ENCODE data around the gene IL1RN. TPM values are rescaled to one million over a fixed set of nuclear protein-coding genes. Genes with fewer than 3 reads are reported as not detected.

IL1RN gene
- total RNA-seq, 4 donors from 2014 or later = 0.46 to 32.9 (median 2.7) TPM

DNA sequence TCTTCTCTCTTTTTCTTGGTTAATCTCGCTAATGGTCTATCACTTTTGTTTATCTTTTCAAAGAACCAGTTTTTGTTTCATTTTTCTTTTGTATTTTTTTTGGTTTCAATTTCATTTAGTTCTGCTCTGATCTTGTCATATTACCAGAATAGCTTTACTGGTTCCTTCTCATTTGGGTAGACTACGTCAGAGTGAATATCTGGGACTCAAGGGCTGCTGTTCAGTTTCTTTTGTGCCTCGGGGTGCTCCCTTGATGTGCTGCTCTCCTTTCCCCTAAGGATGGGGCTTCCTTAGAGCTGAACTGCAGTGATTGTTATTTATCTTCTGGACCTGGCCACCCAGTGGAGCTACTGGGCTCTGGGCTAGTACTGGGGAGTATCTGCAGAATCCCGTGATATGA, 29.4 kb upstream of the IL1RN start:
- H3K27ac ChIP-seq = no peak overlapping the region
- ATAC-seq = no peak
- 60 to 92% methylated on average over 1 to 2 of the region's 4 CpGs for WGBS, 2 donors (ENCODE audit: low coverage in 1 of 2)
- H3K4me1 ChIP-seq = no peaks in the 10 kb centered on the region
- H3K9me3 ChIP-seq = peaks cover 0 to 15% (median 0%) of the 10 kb centered on the region in 3 donors
- peaks cover 1% of the 10 kb centered on the region for H3K27me3 ChIP-seq
- H3K36me3 ChIP-seq = no peaks in the 10 kb centered on the region
- H3K4me3 ChIP-seq = no peak overlapping the region
- TF ChIP-seq, protein P1, sequence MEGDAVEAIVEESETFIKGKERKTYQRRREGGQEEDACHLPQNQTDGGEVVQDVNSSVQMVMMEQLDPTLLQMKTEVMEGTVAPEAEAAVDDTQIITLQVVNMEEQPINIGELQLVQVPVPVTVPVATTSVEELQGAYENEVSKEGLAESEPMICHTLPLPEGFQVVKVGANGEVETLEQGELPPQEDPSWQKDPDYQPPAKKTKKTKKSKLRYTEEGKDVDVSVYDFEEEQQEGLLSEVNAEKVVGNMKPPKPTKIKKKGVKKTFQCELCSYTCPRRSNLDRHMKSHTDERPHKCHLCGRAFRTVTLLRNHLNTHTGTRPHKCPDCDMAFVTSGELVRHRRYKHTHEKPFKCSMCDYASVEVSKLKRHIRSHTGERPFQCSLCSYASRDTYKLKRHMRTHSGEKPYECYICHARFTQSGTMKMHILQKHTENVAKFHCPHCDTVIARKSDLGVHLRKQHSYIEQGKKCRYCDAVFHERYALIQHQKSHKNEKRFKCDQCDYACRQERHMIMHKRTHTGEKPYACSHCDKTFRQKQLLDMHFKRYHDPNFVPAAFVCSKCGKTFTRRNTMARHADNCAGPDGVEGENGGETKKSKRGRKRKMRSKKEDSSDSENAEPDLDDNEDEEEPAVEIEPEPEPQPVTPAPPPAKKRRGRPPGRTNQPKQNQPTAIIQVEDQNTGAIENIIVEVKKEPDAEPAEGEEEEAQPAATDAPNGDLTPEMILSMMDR (IDR thresholded peaks at IDR 0.05) = no peak
- no peak for TF ChIP-seq POLR2A (IDR thresholded peaks at IDR 0.05)
- no peak for TF ChIP-seq POLR2AphosphoS5 (IDR thresholded peaks at IDR 0.05)
- TF ChIP-seq EP300 (IDR thresholded peaks at IDR 0.05) = no peak

DNA sequence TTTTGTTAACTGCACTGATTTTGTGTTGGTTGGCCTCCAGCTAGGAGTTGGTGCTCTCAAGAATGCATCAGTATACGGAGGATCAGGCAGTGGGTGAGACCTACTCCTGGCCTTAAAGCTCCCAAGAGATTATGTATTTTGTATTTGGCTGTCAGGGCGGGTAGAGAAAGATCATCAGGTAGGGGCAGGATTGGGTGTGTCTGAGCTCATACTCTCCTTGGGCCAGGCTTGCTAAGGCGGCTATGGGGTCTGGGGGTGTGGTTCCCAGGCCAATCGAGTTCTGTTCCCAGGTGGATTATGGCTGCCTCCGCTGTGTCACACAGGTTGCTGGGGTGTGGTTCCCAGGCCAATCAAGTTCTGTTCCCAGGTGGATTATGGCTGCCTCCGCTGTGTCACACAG, 28.9 kb upstream of the IL1RN start:
- TF ChIP-seq, protein P1 (IDR thresholded peaks at IDR 0.05) = no peak
- TF ChIP-seq POLR2AphosphoS5 (IDR thresholded peaks at IDR 0.05) = no peak
- no peak for TF ChIP-seq EP300 (IDR thresholded peaks at IDR 0.05)
- no peak for TF ChIP-seq POLR2A (IDR thresholded peaks at IDR 0.05)
- Histone ChIP-seq H3K4me3 (no peak overlapping the region), H3K4me1 (no peaks in the 10 kb centered on the region), H3K27ac (no peak overlapping the region), H3K9me3 (peaks cover 0 to 20% (median 0%) of the 10 kb centered on the region in 3 donors), H3K27me3 (no peaks in the 10 kb centered on the region), H3K36me3 (no peaks in the 10 kb centered on the region)
- ATAC-seq = no peak
- 83 to 85% methylated on average over 1 to 4 of the region's 6 CpGs for WGBS, 2 donors (ENCODE audit: low coverage in 1 of 2)

DNA sequence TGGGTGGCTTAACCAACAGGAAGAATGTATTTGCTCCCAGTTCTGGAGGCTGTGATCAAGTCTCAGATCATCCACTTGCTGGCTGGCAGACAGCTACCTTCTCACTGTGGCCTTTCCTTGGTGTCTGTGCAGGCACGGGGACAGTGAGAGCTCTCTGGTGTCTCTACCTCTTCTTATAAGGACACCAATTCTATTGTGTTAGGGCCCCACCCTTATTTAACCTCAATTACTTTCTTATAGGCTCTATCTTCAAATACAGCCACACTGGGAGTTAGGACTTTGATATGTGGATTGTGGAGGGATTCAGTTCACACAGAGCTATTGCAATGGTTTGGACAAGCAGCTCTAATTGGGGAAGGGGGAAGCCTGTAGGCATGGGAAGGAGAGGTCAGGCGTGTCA, 25.3 kb upstream of the IL1RN start:
- TF ChIP-seq EP300 (IDR thresholded peaks at IDR 0.05) (no peak), POLR2AphosphoS5 (IDR thresholded peaks at IDR 0.05) (no peak), POLR2A (IDR thresholded peaks at IDR 0.05) (no peak)
- TF ChIP-seq, protein P1 (IDR thresholded peaks at IDR 0.05) = no peak
- Histone ChIP-seq H3K4me1 (no peaks in the 10 kb centered on the region), H3K4me3 (no peak overlapping the region), H3K9me3 (peaks cover 0 to 22% (median 0%) of the 10 kb centered on the region in 3 donors), H3K27me3 (no peaks in the 10 kb centered on the region), H3K36me3 (no peaks in the 10 kb centered on the region), H3K27ac (no peak overlapping the region)
- WGBS, 2 donors (ENCODE audit: low coverage in 1 of 2) = 88 to 100% methylated on average over 1 of the region's 2 CpGs
- no peak for ATAC-seq

DNA sequence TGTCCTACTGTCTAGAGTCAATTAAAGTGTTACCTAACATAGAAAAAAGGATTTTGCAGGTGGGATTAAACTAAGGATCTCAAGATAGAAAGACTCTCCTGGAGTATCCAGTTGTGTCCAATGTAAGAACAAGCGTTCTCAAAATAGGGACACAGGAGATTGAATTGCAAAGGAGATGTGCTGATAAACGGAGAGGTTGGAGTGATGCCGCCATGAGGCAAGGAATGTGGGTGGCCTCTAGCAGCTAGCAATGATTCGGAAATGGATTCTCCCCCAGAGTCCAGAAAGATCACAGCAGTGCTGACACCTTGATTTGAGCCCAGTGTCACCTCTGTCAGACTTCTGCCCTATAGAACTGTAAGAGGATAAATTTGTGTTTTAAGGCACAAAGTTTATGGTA, 24.1 kb upstream of the IL1RN start:
- H3K4me1 ChIP-seq = no peaks in the 10 kb centered on the region
- H3K27me3 ChIP-seq = no peaks in the 10 kb centered on the region

DNA sequence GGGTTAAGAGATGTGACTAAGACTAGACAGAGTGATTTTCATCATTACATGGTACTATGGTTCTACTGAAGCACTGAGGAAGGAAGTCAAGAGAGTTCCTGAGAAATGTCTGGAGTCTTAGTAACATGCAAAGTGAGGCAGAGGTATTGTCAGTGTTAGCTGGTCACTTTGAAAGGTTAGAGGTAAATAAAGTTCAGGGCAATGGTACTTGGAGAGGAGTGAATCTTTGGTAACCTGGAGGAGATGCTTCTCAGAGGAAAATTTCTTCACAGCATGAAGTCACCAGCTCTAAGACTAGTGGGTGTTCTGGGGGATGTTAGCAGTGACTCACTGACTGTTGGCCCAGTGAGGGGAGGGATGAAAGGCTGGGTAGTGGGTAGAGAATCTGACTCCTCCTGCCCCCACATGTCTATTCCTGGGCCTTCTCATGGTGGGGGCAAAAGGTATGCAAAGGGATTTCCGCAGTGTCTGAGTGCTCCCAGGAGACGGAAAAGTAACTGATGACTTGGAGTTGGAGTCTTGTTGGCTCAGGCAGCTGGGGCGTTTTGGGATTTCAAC, 23.3 kb upstream of the IL1RN start:
- TF ChIP-seq POLR2AphosphoS5 (IDR thresholded peaks at IDR 0.05) = no peak
- TF ChIP-seq, protein P1 (IDR thresholded peaks at IDR 0.05) = no peak
- TF ChIP-seq POLR2A (IDR thresholded peaks at IDR 0.05) = no peak
- TF ChIP-seq EP300 (IDR thresholded peaks at IDR 0.05) = no peak
- ATAC-seq = no peak
- Histone ChIP-seq H3K27ac (no peak overlapping the region), H3K27me3 (no peaks in the 10 kb centered on the region), H3K36me3 (no peaks in the 10 kb centered on the region), H3K4me1 (no peaks in the 10 kb centered on the region), H3K4me3 (no peak overlapping the region), H3K9me3 (peaks cover 0 to 18% (median 0%) of the 10 kb centered on the region in 3 donors)
- WGBS, 2 donors (ENCODE audit: low coverage in 1 of 2) = 75 to 80% methylated on average over 1 to 3 of the region's 3 CpGs

More for the DNA sequence above, 24.1 kb upstream of the IL1RN start:
- WGBS, 2 donors (ENCODE audit: low coverage in 1 of 2) = 81 to 100% methylated on average over 4 of the region's 4 CpGs
- no peak overlapping the region for H3K27ac ChIP-seq
- peaks cover 0 to 18% (median 0%) of the 10 kb centered on the region in 3 donors for H3K9me3 ChIP-seq
- ATAC-seq = no peak
- no peaks in the 10 kb centered on the region for H3K36me3 ChIP-seq
- no peak overlapping the region for H3K4me3 ChIP-seq
- TF ChIP-seq POLR2A (IDR thresholded peaks at IDR 0.05) (no peak), EP300 (IDR thresholded peaks at IDR 0.05) (no peak), POLR2AphosphoS5 (IDR thresholded peaks at IDR 0.05) (no peak)
- TF ChIP-seq, protein P1 (IDR thresholded peaks at IDR 0.05) = no peak
